HG03571 (cell line): ENCODE results near the gene HIVEP3.

ENCODE experiments used
- ATAC-seq: cut with Tn5 transposase; IDR thresholded peaks from one replicate; pipeline ENCODE4 v1.9.1; 2021; ENCODE audit not compliant: unreplicated experiment

Gene HIVEP3

GRCh38 chr1:41792485-41792770 is 126.3 kb downstream of the HIVEP3 start:
- no peak for ATAC-seq

GRCh38 chr1:41791667-41792484 is 126.8 kb downstream of the HIVEP3 start:
- ATAC-seq = no peak

GRCh38 chr1:41790351-41790750 is 128.4 kb downstream of the HIVEP3 start:
- ATAC-seq = no peak

- no peak for ATAC-seq
These were observed 128.9 kb downstream of the HIVEP3 start for GRCh38 chr1:41789661-41790330.

GRCh38 chr1:41788427-41788826 is 130.3 kb downstream of the HIVEP3 start:
- no peak for ATAC-seq

GRCh38 chr1:41784531-41785274 is 134.0 kb downstream of the HIVEP3 start:
- no peak for ATAC-seq

- ATAC-seq = no peak
These were observed 135.5 kb downstream of the HIVEP3 start for GRCh38 chr1:41783189-41783639.

- ATAC-seq = no peak
These were observed 137.8 kb downstream of the HIVEP3 start for GRCh38 chr1:41780916-41781315.

GRCh38 chr1:41780322-41780721 is 138.4 kb downstream of the HIVEP3 start:
- ATAC-seq = no peak

GRCh38 chr1:41779360-41779759 is 139.4 kb downstream of the HIVEP3 start:
- ATAC-seq = no peak

GRCh38 chr1:41777695-41778094 is 141.0 kb downstream of the HIVEP3 start:
- no peak for ATAC-seq

- ATAC-seq = no peak
These were observed 141.8 kb downstream of the HIVEP3 start for GRCh38 chr1:41776891-41777441.

- ATAC-seq = no peak
These were observed 142.7 kb downstream of the HIVEP3 start for GRCh38 chr1:41775956-41776585.

GRCh38 chr1:41774471-41774990 is 144.2 kb downstream of the HIVEP3 start:
- ATAC-seq = no peak

GRCh38 chr1:41773842-41774241 is 144.9 kb downstream of the HIVEP3 start:
- no peak for ATAC-seq

GRCh38 chr1:41773144-41773591 is 145.6 kb downstream of the HIVEP3 start:
- ATAC-seq = no peak

- ATAC-seq = no peak
These were observed 149.7 kb downstream of the HIVEP3 start for GRCh38 chr1:41769068-41769467.

- ATAC-seq = no peak
These were observed 150.1 kb downstream of the HIVEP3 start for GRCh38 chr1:41768583-41768982.

- no peak for ATAC-seq
These were observed 150.9 kb downstream of the HIVEP3 start for GRCh38 chr1:41767534-41768525.

GRCh38 chr1:41766546-41766945 is 152.2 kb downstream of the HIVEP3 start:
- ATAC-seq = no peak
